HepG2 (cell line): ENCODE results near the gene CCDC85C.

Experiments
- CTCF ChIP-seq: sonication (generic); formaldehyde crosslinking; IDR thresholded peaks from 2 replicates; pipeline ENCODE4 v1.5.0; 2020; ENCODE audit warnings: mild to moderate bottlenecking, missing genetic modification reagents, moderate library complexity
- HMGXB4 ChIP-seq, 2 experiments: sonication (generic) in 1 of 2; formaldehyde crosslinking in 1 of 2; IDR thresholded peaks; 2 replicates each; pipeline versions ENCODE4 v1.4.0 to v1.6.1; 2018 to 2020; ENCODE audit warnings: missing genetic modification reagents in 2 of 2, borderline replicate concordance in 1 of 2, low read depth in 1 of 2, mild to moderate bottlenecking in 1 of 2, missing biosample characterization in 1 of 2
- NFE2L2 ChIP-seq: fragments of 150-350 bp; IDR thresholded peaks from 2 replicates; pipeline ENCODE4 v1.6.1; 2014; ENCODE audit warnings: low read length
- RELA ChIP-seq: sonication (generic); formaldehyde crosslinking; IDR thresholded peaks from 2 replicates; pipeline ENCODE4 v1.4.0; 2020; ENCODE audit warnings: missing genetic modification reagents
- RFXAP ChIP-seq: sonication (generic); formaldehyde crosslinking; IDR thresholded peaks from 2 replicates; pipeline ENCODE4 v1.4.0; 2020; ENCODE audit warnings: missing genetic modification reagents, borderline replicate concordance
- SMC3 ChIP-seq: IDR thresholded peaks from 2 replicates; pipeline ENCODE4 v1.6.1; 2011; ENCODE audit warnings: low read length, improper control_type of control experiment
- TBP ChIP-seq: sonication (generic); formaldehyde crosslinking; IDR thresholded peaks from 2 replicates; pipeline ENCODE4 v1.5.0; 2020; ENCODE audit warnings: missing genetic modification reagents
- ZNF143 ChIP-seq: sonication (generic); formaldehyde crosslinking; IDR thresholded peaks from 2 replicates; pipeline ENCODE4 v1.4.0; 2020; ENCODE audit warnings: missing genetic modification reagents
- ZNF407 ChIP-seq: sonication (generic); formaldehyde crosslinking; IDR thresholded peaks from one replicate; pipeline ENCODE4 v1.5.1; 2020; ENCODE audit warnings: mild to moderate bottlenecking, missing genetic modification reagents; ENCODE audit errors: not compliant biosample characterization
- ZNF549 ChIP-seq: sonication (generic); formaldehyde crosslinking; IDR thresholded peaks from 2 replicates; pipeline ENCODE4 v1.5.0; 2020; ENCODE audit warnings: missing genetic modification reagents
- ZNF768 ChIP-seq: sonication (generic); formaldehyde crosslinking; IDR thresholded peaks from 2 replicates; pipeline ENCODE4 v1.4.0; 2020; ENCODE audit warnings: missing genetic modification reagents

GRCh38 chr14:99643343-99643742, 39.3 kb upstream of the CCDC85C start:
- TF ChIP-seq ZNF768 (CRISPR knock-in tag) (no peak), RELA (CRISPR knock-in tag) (no peak), NFE2L2 (no peak), CTCF (CRISPR knock-in tag) (no peak), TBP (CRISPR knock-in tag) (no peak), RFXAP (CRISPR knock-in tag) (no peak), HMGXB4 (CRISPR knock-in tag; IDR thresholded peaks at IDR 0.05; ENCODE audit: borderline replicate concordance in 1 of 2, low read depth in 1 of 2) (no peak), ZNF143 (CRISPR knock-in tag) (no peak), ZNF549 (no peak), SMC3 (no peak), ZNF407 (no peak)
